HS-27A (cell line): ENCODE data around the gene PSMB1.

ENCODE experiments used
- DNase-seq: peaks from one replicate; pipeline ENCODE4 v3.0.0-alpha.2; 2012; ENCODE audit warnings: low read depth, missing footprints

The PSMB1 gene

GRCh38 chr6:170552765-170553533 is at the start of gene PSMB1:
PSMB1 (minus strand) TSS chr6:170553307; CDS start chr6:170553242, 65 bp downstream.
- DNase-seq: peak; percentile 84

- DNase-seq: no peak
Measured at GRCh38 chr6:170597278-170597677, 44.2 kb upstream of the PSMB1 start.

- DNase-seq: no peak
Measured at GRCh38 chr6:170596426-170596825, 43.3 kb upstream of the PSMB1 start.

GRCh38 chr6:170590725-170591124 is 37.6 kb upstream of the PSMB1 start:
- no peak for DNase-seq

- no peak for DNase-seq
Measured at GRCh38 chr6:170584954-170585498, 31.9 kb upstream of the PSMB1 start.

GRCh38 chr6:170584181-170584953 is 31.3 kb upstream of the PSMB1 start, which contains the start of gene PDCD2:
PDCD2 (minus strand) TSS chr6:170584637; CDS start chr6:170584581, 56 bp downstream.
- peak; percentile 78 for DNase-seq

GRCh38 chr6:170583756-170584180 is 30.7 kb upstream of the PSMB1 start:
- no peak for DNase-seq

GRCh38 chr6:170578909-170579308 is 25.8 kb upstream of the PSMB1 start:
- DNase-seq: no peak

- no peak for DNase-seq
Measured at GRCh38 chr6:170575250-170575649, 22.1 kb upstream of the PSMB1 start.

- no peak for DNase-seq
Measured at GRCh38 chr6:170572704-170573466, 19.8 kb upstream of the PSMB1 start.

- no peak for DNase-seq
Measured at GRCh38 chr6:170564936-170565530, 11.9 kb upstream of the PSMB1 start.

- no peak for DNase-seq
Measured at GRCh38 chr6:170561555-170561954, 8.4 kb upstream of the PSMB1 start.

GRCh38 chr6:170555305-170555704 is 2.2 kb upstream of the PSMB1 start:
- no peak for DNase-seq

GRCh38 chr6:170554796-170555137 is 1.7 kb upstream of the PSMB1 start:
- no peak for DNase-seq

GRCh38 chr6:170554013-170554795 is 1.1 kb upstream of the PSMB1 start, which contains the start of gene TBP:
TBP (plus strand) TSS chr6:170554369; CDS start chr6:170557030, 2,661 bp downstream.
- peak; percentile 96 for DNase-seq

- peak; percentile 12 for DNase-seq
Measured at GRCh38 chr6:170553534-170554012, 466 bp upstream of the PSMB1 start.

- DNase-seq: no peak
Measured at GRCh38 chr6:170545405-170545804, 7.7 kb downstream of the PSMB1 start.

GRCh38 chr6:170542031-170542719 is 10.9 kb downstream of the PSMB1 start:
- no peak for DNase-seq

- DNase-seq: no peak
Measured at GRCh38 chr6:170537329-170537728, 15.8 kb downstream of the PSMB1 start.

GRCh38 chr6:170536671-170537070 is 16.4 kb downstream of the PSMB1 start:
- no peak for DNase-seq
